HepG2 (cell line): Measurements from ENCODE around the gene ZNF48. TPM values are rescaled to one million over a fixed set of nuclear protein-coding genes. Genes with fewer than 3 reads are reported as not detected.

Experiments used
- ADNP ChIP-seq: sonication (generic); formaldehyde crosslinking; IDR thresholded peaks from 2 replicates; pipeline ENCODE4 v1.4.0; 2020; ENCODE audit warnings: missing genetic modification reagents
- AGO1 ChIP-seq: fragments of 200-400 bp; formaldehyde crosslinking; IDR thresholded peaks from 2 replicates; pipeline ENCODE4 v1.6.1; 2017; ENCODE audit warnings: mild to moderate bottlenecking, low read depth, low read length, moderate library complexity; ENCODE audit not compliant: poor library complexity, severe bottlenecking
- ISL2 ChIP-seq: sonication (generic); formaldehyde crosslinking; IDR thresholded peaks from 2 replicates; pipeline ENCODE4 v1.5.0; 2020; ENCODE audit warnings: missing genetic modification reagents
- PCBP1 ChIP-seq: fragments of 200-400 bp; formaldehyde crosslinking; IDR thresholded peaks from 2 replicates; pipeline ENCODE4 v1.6.1; 2017; ENCODE audit warnings: mild to moderate bottlenecking, low read depth, low read length, borderline replicate concordance
- PHF21A ChIP-seq: sonication (generic); formaldehyde crosslinking; IDR thresholded peaks from 2 replicates; pipeline ENCODE4 v1.5.0; 2020; ENCODE audit warnings: mild to moderate bottlenecking, missing genetic modification reagents
- SIX4 ChIP-seq: sonication (generic); formaldehyde crosslinking; IDR thresholded peaks from 2 replicates; pipeline ENCODE4 v1.4.0; 2020; ENCODE audit warnings: missing genetic modification reagents
- YEATS4 ChIP-seq: sonication (generic); formaldehyde crosslinking; IDR thresholded peaks from 2 replicates; pipeline ENCODE4 v1.4.0; 2020; ENCODE audit warnings: missing genetic modification reagents, borderline replicate concordance
- ZBTB42 ChIP-seq: sonication (generic); formaldehyde crosslinking; IDR thresholded peaks from 2 replicates; pipeline ENCODE4 v1.5.0; 2020; ENCODE audit warnings: mild to moderate bottlenecking, missing genetic modification reagents
- ZBTB7B ChIP-seq: sonication (generic); formaldehyde crosslinking; IDR thresholded peaks from 2 replicates; pipeline ENCODE4 v1.4.0; 2020; ENCODE audit warnings: missing genetic modification reagents
- ZFP36L2 ChIP-seq: sonication (generic); formaldehyde crosslinking; IDR thresholded peaks from 2 replicates; pipeline ENCODE4 v1.4.0; 2020; ENCODE audit warnings: missing genetic modification reagents
- ZFP41 ChIP-seq: sonication (generic); formaldehyde crosslinking; IDR thresholded peaks from 2 replicates; pipeline ENCODE4 v1.4.0; 2020; ENCODE audit warnings: mild to moderate bottlenecking, missing genetic modification reagents, borderline replicate concordance
- ZNF207 ChIP-seq: fragments of 450-650 bp; IDR thresholded peaks from 2 replicates; pipeline ENCODE4 v1.6.1; 2016; ENCODE audit warnings: antibody characterized with exemption, borderline replicate concordance
- ZNF296 ChIP-seq: sonication (generic); formaldehyde crosslinking; conservative IDR thresholded peaks from 2 replicates; pipeline ENCODE4 v1.5.0; 2020; ENCODE audit warnings: mild to moderate bottlenecking, missing genetic modification reagents
- ZNF326 ChIP-seq: sonication (generic); formaldehyde crosslinking; IDR thresholded peaks from 2 replicates; pipeline ENCODE4 v1.4.0; 2020; ENCODE audit warnings: missing genetic modification reagents, borderline replicate concordance
- ZNF558 ChIP-seq: sonication (generic); formaldehyde crosslinking; IDR thresholded peaks from 2 replicates; pipeline ENCODE4 v1.9.0; 2022; ENCODE audit warnings: mild to moderate bottlenecking, missing genetic modification reagents, borderline replicate concordance
- ZNF672 ChIP-seq: sonication (generic); formaldehyde crosslinking; IDR thresholded peaks from 2 replicates; pipeline ENCODE4 v1.8.1; 2022; ENCODE audit warnings: missing genetic modification reagents
- ZNF761 ChIP-seq: sonication (generic); formaldehyde crosslinking; conservative IDR thresholded peaks from 2 replicates; pipeline ENCODE4 v1.4.0; 2020; ENCODE audit warnings: mild to moderate bottlenecking, missing genetic modification reagents
- ZNF776 ChIP-seq: sonication (generic); formaldehyde crosslinking; IDR thresholded peaks from 2 replicates; pipeline ENCODE4 v1.4.0; 2020; ENCODE audit warnings: mild to moderate bottlenecking, missing genetic modification reagents
- ZSCAN22 ChIP-seq: sonication (generic); formaldehyde crosslinking; IDR thresholded peaks from 2 replicates; pipeline ENCODE4 v1.4.0; 2020; ENCODE audit warnings: mild to moderate bottlenecking, missing genetic modification reagents
- polyA plus RNA-seq, 8 experiments: library from polyadenylated mRNA; depleted of rRNA in 3 of 8; stranded (reverse) in 7 of 8; unstranded in 1 of 8; fragments of >200 nt; fragmentation: Illumina TruSeq in 4 of 8; extraction: Trizol in 4 of 8; gene quantifications; 2 replicates each; pipeline versions ENCODE4 v1.2.1 to v1.2.3, GENCODE V29; 2011 to 2016; ENCODE audit warnings: low read depth in 4 of 8, missing spikeins in 1 of 8, mixed read lengths in 1 of 8; ENCODE audit not compliant: insufficient read depth in 1 of 8
- total RNA-seq, 5 experiments: library from RNA; depleted of rRNA; stranded (reverse); fragments of >200 nt; fragmentation: Illumina TruSeq; extraction: Trizol; gene quantifications; 2 replicates each; pipeline ENCODE4 v1.2.3, GENCODE V29; 2016; ENCODE audit warnings: low read depth in 1 of 5
- TF ChIP-seq, protein P1 (sequence below): sonication (generic); formaldehyde crosslinking; conservative IDR thresholded peaks from 2 replicates; pipeline ENCODE4 v1.4.0; 2020; ENCODE audit warnings: mild to moderate bottlenecking, missing genetic modification reagents, moderate library complexity
- TF ChIP-seq, protein P2 (sequence below): IDR thresholded peaks from 2 replicates; pipeline ENCODE4 v1.6.1; 2016; ENCODE audit warnings: missing compliant biosample characterization, missing genetic modification reagents, borderline replicate concordance
- TF ChIP-seq, protein P3 (sequence below): sonication (generic); formaldehyde crosslinking; conservative IDR thresholded peaks from 2 replicates; pipeline ENCODE4 v1.4.0; 2020; ENCODE audit warnings: missing genetic modification reagents
- TF ChIP-seq, protein P4 (sequence below): IDR thresholded peaks from 2 replicates; pipeline ENCODE4 v1.6.1; 2016; ENCODE audit warnings: control low read depth

Gene ZNF48
- total and polyA plus RNA-seq, 2 of the 13 experiments (the other 11 are each of a cell fraction or from before 2014, with no cell fraction given) = 9.9 to 12.3 TPM

DNA sequence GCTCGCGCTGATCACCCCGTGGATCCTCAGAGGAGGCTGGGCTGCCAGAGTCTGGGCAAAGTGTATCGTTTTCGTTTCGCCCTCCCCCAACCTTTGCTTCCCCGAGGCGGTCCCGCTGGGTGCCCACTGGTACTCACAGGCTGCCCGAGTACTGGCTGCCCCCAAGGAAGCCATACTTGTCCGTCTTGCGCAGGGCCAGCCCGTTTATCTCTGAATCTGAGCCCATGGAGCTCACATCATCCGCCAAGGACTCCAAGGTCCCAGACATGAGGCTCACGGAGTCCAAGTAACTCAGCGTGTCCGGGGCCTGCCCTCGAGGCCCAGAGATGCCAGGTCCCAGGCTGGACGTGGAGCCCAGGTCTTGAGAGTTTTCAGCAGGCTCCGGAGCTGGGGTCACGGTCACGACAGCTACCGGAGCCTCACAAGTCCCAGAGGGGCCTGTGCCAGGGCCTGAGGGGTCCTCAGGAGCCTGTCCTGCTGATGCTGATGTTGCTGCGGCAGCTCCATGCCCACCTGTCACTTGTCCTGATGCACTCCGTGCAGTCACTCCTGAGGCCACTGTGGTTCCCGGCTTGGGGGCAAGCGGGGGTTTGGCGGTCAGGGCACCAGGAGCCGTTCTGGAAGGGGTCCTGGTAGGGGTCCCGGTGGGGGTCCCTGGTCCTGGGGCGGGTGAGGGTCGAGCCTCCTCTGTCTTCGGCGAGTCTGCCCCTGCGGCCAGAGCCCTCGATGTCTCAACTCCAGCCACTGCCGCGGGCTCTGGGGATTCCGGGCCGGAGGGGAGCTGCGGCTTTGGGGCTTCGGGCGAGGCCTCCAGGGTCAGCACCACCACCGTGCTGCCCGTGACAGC lies 25.9 kb upstream of the ZNF48 start (continued):
- TF ChIP-seq, protein P1, sequence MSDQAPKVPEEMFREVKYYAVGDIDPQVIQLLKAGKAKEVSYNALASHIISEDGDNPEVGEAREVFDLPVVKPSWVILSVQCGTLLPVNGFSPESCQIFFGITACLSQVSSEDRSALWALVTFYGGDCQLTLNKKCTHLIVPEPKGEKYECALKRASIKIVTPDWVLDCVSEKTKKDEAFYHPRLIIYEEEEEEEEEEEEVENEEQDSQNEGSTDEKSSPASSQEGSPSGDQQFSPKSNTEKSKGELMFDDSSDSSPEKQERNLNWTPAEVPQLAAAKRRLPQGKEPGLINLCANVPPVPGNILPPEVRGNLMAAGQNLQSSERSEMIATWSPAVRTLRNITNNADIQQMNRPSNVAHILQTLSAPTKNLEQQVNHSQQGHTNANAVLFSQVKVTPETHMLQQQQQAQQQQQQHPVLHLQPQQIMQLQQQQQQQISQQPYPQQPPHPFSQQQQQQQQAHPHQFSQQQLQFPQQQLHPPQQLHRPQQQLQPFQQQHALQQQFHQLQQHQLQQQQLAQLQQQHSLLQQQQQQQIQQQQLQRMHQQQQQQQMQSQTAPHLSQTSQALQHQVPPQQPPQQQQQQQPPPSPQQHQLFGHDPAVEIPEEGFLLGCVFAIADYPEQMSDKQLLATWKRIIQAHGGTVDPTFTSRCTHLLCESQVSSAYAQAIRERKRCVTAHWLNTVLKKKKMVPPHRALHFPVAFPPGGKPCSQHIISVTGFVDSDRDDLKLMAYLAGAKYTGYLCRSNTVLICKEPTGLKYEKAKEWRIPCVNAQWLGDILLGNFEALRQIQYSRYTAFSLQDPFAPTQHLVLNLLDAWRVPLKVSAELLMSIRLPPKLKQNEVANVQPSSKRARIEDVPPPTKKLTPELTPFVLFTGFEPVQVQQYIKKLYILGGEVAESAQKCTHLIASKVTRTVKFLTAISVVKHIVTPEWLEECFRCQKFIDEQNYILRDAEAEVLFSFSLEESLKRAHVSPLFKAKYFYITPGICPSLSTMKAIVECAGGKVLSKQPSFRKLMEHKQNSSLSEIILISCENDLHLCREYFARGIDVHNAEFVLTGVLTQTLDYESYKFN (CRISPR knock-in tag) = no peak
- TF ChIP-seq ADNP (CRISPR knock-in tag) (no peak), ZFP41 (no peak), ZNF326 (CRISPR knock-in tag) (no peak), ZBTB42 (CRISPR knock-in tag) (no peak), YEATS4 (CRISPR knock-in tag) (peak; percentile 8; the same call in 1 of the 2 replicates), ZNF672 (no peak), AGO1 (peak; percentile 61), ZNF558 (CRISPR knock-in tag) (0 out of 2 replicates have a peak, but pooled peaks have one; percentile 32), PHF21A (CRISPR knock-in tag) (no peak), ZNF207 (no peak), ZNF776 (CRISPR knock-in tag) (peak; percentile 42; the same call in 1 of the 2 replicates), ISL2 (no peak), ZNF761 (0 out of 2 replicates have a peak, but pooled peaks have one; percentile 12), ZFP36L2 (CRISPR knock-in tag) (no peak), ZBTB7B (no peak), SIX4 (no peak), ZNF296 (no peak), PCBP1 (no peak), ZSCAN22 (no peak)
- TF ChIP-seq, protein P2, sequence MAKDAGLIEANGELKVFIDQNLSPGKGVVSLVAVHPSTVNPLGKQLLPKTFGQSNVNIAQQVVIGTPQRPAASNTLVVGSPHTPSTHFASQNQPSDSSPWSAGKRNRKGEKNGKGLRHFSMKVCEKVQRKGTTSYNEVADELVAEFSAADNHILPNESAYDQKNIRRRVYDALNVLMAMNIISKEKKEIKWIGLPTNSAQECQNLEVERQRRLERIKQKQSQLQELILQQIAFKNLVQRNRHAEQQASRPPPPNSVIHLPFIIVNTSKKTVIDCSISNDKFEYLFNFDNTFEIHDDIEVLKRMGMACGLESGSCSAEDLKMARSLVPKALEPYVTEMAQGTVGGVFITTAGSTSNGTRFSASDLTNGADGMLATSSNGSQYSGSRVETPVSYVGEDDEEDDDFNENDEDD = no peak
- TF ChIP-seq, protein P3, sequence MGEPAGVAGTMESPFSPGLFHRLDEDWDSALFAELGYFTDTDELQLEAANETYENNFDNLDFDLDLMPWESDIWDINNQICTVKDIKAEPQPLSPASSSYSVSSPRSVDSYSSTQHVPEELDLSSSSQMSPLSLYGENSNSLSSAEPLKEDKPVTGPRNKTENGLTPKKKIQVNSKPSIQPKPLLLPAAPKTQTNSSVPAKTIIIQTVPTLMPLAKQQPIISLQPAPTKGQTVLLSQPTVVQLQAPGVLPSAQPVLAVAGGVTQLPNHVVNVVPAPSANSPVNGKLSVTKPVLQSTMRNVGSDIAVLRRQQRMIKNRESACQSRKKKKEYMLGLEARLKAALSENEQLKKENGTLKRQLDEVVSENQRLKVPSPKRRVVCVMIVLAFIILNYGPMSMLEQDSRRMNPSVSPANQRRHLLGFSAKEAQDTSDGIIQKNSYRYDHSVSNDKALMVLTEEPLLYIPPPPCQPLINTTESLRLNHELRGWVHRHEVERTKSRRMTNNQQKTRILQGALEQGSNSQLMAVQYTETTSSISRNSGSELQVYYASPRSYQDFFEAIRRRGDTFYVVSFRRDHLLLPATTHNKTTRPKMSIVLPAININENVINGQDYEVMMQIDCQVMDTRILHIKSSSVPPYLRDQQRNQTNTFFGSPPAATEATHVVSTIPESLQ (CRISPR knock-in tag) = no peak
- TF ChIP-seq, protein P4, sequence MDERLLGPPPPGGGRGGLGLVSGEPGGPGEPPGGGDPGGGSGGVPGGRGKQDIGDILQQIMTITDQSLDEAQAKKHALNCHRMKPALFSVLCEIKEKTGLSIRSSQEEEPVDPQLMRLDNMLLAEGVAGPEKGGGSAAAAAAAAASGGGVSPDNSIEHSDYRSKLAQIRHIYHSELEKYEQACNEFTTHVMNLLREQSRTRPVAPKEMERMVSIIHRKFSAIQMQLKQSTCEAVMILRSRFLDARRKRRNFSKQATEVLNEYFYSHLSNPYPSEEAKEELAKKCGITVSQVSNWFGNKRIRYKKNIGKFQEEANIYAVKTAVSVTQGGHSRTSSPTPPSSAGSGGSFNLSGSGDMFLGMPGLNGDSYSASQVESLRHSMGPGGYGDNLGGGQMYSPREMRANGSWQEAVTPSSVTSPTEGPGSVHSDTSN (CRISPR knock-in tag) = no peak
